SK-N-SH (cell line): ENCODE results near the gene ATP2A1. TPM values are rescaled to one million over a fixed set of nuclear protein-coding genes. Genes with fewer than 3 reads are reported as not detected.

ENCODE experiments used
- CTCF ChIA-PET: fragments of 300-600, 350-600 bp; formaldehyde crosslinking; extraction: SDS; loops from one replicate; lab custom pipeline; 2021; lab: Yijun Ruan, JAX
- POLR2A ChIA-PET: fragments of 350-600 bp; sonication (Branson Sonifier 250); formaldehyde crosslinking; extraction: SDS; loops from one replicate; lab custom pipeline; 2020; ENCODE audit warnings: antibody characterized with exemption, inconsistent platforms; lab: Yijun Ruan, JAX
- DNase-seq: peaks from one replicate; pipeline ENCODE4 v3.0.0; 2012
- H2AFZ ChIP-seq: fragments of 200-600 bp; sonication (generic); 2 replicates; pipeline ENCODE4 v1.8.1; 2016; ENCODE audit warnings: antibody characterized with exemption, mild to moderate bottlenecking, low read depth
- H3F3A ChIP-seq: fragments of 200-600 bp; sonication (generic); replicated peaks from 2 replicates; pipeline ENCODE3; 2016; ENCODE audit warnings: antibody characterized with exemption, mild to moderate bottlenecking; ENCODE audit not compliant: insufficient read depth
- H3K27ac ChIP-seq, 2 experiments: fragments of 200-500 bp in 1 of 2; fragments of 200-600 bp in 1 of 2; sonication (Bioruptor generic) in 1 of 2; sonication (generic), shearing (Covaris generic) in 1 of 2; 2 replicates each; pipeline versions ENCODE4 v1.5.1 to v1.6.1; 2014 to 2016; ENCODE audit warnings: low read depth in 2 of 2, inconsistent platforms in 1 of 2, low read length in 1 of 2, mild to moderate bottlenecking in 1 of 2, mixed read lengths in 1 of 2
- H3K27me3 ChIP-seq: fragments of 200-600 bp; sonication (generic), shearing (Covaris generic); 2 replicates; pipeline ENCODE4 v1.6.1; 2016; ENCODE audit warnings: mixed run types; ENCODE audit not compliant: insufficient read depth
- H3K36me3 ChIP-seq, 2 experiments: fragments of 200-500 bp in 1 of 2; fragments of 200-600 bp in 1 of 2; sonication (Bioruptor generic) in 1 of 2; sonication (generic) in 1 of 2; replicated peaks in 1 of 2; 2 replicates each; pipeline versions ENCODE3 to v1.5.1; 2014 to 2016; ENCODE audit warnings: low read length in 1 of 2, mild to moderate bottlenecking in 1 of 2; ENCODE audit not compliant: insufficient read depth in 2 of 2, control insufficient read depth in 1 of 2
- H3K4me1 ChIP-seq, 2 experiments: fragments of 200-500 bp in 1 of 2; fragments of 200-600 bp in 1 of 2; sonication (Bioruptor generic) in 1 of 2; sonication (generic), shearing (Covaris generic) in 1 of 2; 2 replicates each; pipeline versions ENCODE4 v1.5.1 to v1.6.1; 2014 to 2016; ENCODE audit warnings: low read depth in 1 of 2, low read length in 1 of 2, mixed run types in 1 of 2; ENCODE audit not compliant: insufficient read depth in 2 of 2, control insufficient read depth in 1 of 2
- H3K4me2 ChIP-seq: fragments of 200-600 bp; sonication (generic), shearing (Covaris generic); 2 replicates; pipeline ENCODE4 v1.6.1; 2017; ENCODE audit warnings: mixed run types
- H3K4me3 ChIP-seq, 2 experiments: fragments of 200-500 bp in 1 of 2; fragments of 200-600 bp in 1 of 2; sonication (Bioruptor generic) in 1 of 2; sonication (generic), shearing (Covaris generic) in 1 of 2; 2 replicates each; pipeline versions ENCODE4 v1.5.1 to v1.8.1; 2014 to 2016; ENCODE audit warnings: low read depth in 2 of 2, inconsistent platforms in 1 of 2, low read length in 1 of 2, mild to moderate bottlenecking in 1 of 2, mixed read lengths in 1 of 2, moderate library complexity in 1 of 2
- H3K79me2 ChIP-seq: fragments of 200-600 bp; sonication (generic); 2 replicates; pipeline ENCODE4 v1.8.1; 2017; ENCODE audit warnings: mild to moderate bottlenecking; ENCODE audit not compliant: insufficient read depth
- H3K9ac ChIP-seq: fragments of 200-600 bp; sonication (generic); 2 replicates; pipeline ENCODE4 v1.6.1; 2017; ENCODE audit warnings: mixed run types
- H3K9me2 ChIP-seq: fragments of 200-600 bp; sonication (generic); 2 replicates; pipeline ENCODE4 v1.6.1; 2017; ENCODE audit warnings: mixed run types
- H3K9me3 ChIP-seq: fragments of 200-600 bp; sonication (generic); 2 replicates; pipeline ENCODE4 v1.6.1; 2017; ENCODE audit warnings: mixed run types, mild to moderate bottlenecking, moderate library complexity
- H4K20me1 ChIP-seq: fragments of 200-600 bp; sonication (generic); 2 replicates; pipeline ENCODE4 v1.6.1; 2017; ENCODE audit warnings: mild to moderate bottlenecking, mixed run types; ENCODE audit not compliant: insufficient read depth
- CHD2 ChIP-seq: fragments of 150-350 bp; IDR thresholded peaks from 2 replicates; pipeline ENCODE4 v1.6.1; 2018; ENCODE audit warnings: low read length; ENCODE audit not compliant: partially characterized antibody
- ELF1 ChIP-seq: IDR thresholded peaks from 2 replicates; pipeline ENCODE4 v1.4.0; 2012
- EP300 ChIP-seq, 2 experiments: IDR thresholded peaks; 2 replicates each; pipeline versions ENCODE4 v1.4.0 to v1.6.1; 2012; ENCODE audit warnings: borderline replicate concordance in 1 of 2, low read depth in 1 of 2, low read length in 1 of 2
- EZH2phosphoT487 ChIP-seq: fragments of 200-600 bp; sonication (generic); IDR thresholded peaks from 2 replicates; pipeline ENCODE4 v1.6.1; 2017; ENCODE audit warnings: low read depth, mixed run types, mild to moderate bottlenecking, antibody characterized with exemption, moderate library complexity, borderline replicate concordance
- FOXJ3 ChIP-seq: sonication (generic); formaldehyde crosslinking; IDR thresholded peaks from 2 replicates; pipeline ENCODE4 v1.5.1; 2020; ENCODE audit warnings: mild to moderate bottlenecking, missing genetic modification reagents
- FOXM1 ChIP-seq: IDR thresholded peaks from 2 replicates; pipeline ENCODE4 v1.4.0; 2012; ENCODE audit warnings: low read depth, mild to moderate bottlenecking
- GABPA ChIP-seq: IDR thresholded peaks from 2 replicates; pipeline ENCODE4 v1.4.0; 2012; ENCODE audit warnings: low read depth, mild to moderate bottlenecking
- JUND ChIP-seq: IDR thresholded peaks from 2 replicates; pipeline ENCODE4 v1.4.0; 2012
- NRF1 ChIP-seq: IDR thresholded peaks from 2 replicates; pipeline ENCODE4 v1.6.1; 2012; ENCODE audit warnings: low read depth, mild to moderate bottlenecking, low read length
- POLR2AphosphoS5 ChIP-seq: IDR thresholded peaks from 2 replicates; pipeline ENCODE4 v1.6.1; 2012; ENCODE audit warnings: low read depth, low read length
- RAD21 ChIP-seq: IDR thresholded peaks from 2 replicates; pipeline ENCODE4 v1.6.1; 2012; ENCODE audit warnings: mild to moderate bottlenecking, low read length
- RCOR1 ChIP-seq: fragments of 150-350 bp; IDR thresholded peaks from 2 replicates; pipeline ENCODE4 v1.6.1; 2017; ENCODE audit warnings: antibody characterized with exemption, low read length
- RFX5 ChIP-seq: IDR thresholded peaks from 2 replicates; pipeline ENCODE4 v1.6.1; 2012; ENCODE audit warnings: mild to moderate bottlenecking, improper control_type of control experiment, low read length
- SIN3A ChIP-seq: IDR thresholded peaks from 2 replicates; pipeline ENCODE4 v1.6.1; 2012; ENCODE audit warnings: low read depth, mild to moderate bottlenecking, low read length, moderate library complexity, borderline replicate concordance
- SMC3 ChIP-seq: IDR thresholded peaks from 2 replicates; pipeline ENCODE4 v1.6.1; 2012; ENCODE audit warnings: low read depth, low read length, improper control_type of control experiment
- TCF12 ChIP-seq: IDR thresholded peaks from 2 replicates; pipeline ENCODE4 v1.4.0; 2012
- TEAD4 ChIP-seq: IDR thresholded peaks from 2 replicates; pipeline ENCODE4 v1.4.0; 2012; ENCODE audit warnings: mild to moderate bottlenecking, borderline replicate concordance; ENCODE audit not compliant: insufficient read depth
- YY1 ChIP-seq: IDR thresholded peaks from 2 replicates; pipeline ENCODE4 v1.4.0; 2012; ENCODE audit warnings: low read depth, mild to moderate bottlenecking
- WGBS: methylation state at CpG from one replicate; pipeline ENCODE4 v1.1.6; 2017; ENCODE audit warnings: low lambda C conversion rate; 5-methylcytosine and 5-hydroxymethylcytosine counted together
- polyA plus RNA-seq, 3 experiments: library from polyadenylated mRNA; depleted of rRNA; stranded (reverse); fragments of >200 nt; gene quantifications; 2 replicates each; pipeline ENCODE4 v1.2.3, GENCODE V29; 2012
- TF ChIP-seq, protein P1 (sequence below): IDR thresholded peaks from 2 replicates; pipeline ENCODE4 v1.4.0; 2012; ENCODE audit warnings: low read depth
- TF ChIP-seq, protein P2 (sequence below): IDR thresholded peaks from 2 replicates; pipeline ENCODE4 v1.6.1; 2012; ENCODE audit warnings: mild to moderate bottlenecking, low read depth, low read length, moderate library complexity
- TF ChIP-seq, protein P3 (sequence below): IDR thresholded peaks from 2 replicates; pipeline ENCODE4 v1.4.0; 2012; ENCODE audit warnings: low read depth, borderline replicate concordance

ATP2A1 gene
- polyA plus RNA-seq, 1 of the 3 experiments (the other 2 are of a cell fraction), result 3.0 TPM

DNA sequence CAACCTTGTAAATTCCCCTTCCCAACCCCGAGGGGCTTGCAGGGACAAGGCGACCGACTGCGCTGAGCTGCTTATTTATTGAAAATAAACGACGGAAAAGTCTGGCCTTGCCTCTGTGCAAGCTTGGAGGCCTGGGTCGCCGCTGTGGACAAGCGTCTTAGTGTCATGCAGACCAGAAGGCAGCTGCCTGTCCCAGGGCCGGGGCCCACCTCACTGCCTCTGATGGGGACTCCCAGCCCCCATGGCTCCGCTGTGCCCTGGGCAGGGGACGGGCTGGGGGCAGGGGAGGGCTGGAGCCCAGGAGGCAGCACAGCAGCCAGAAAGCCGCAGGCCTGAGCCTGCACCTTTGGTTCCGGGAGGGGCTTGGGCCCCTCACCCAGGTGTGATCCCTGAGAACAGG is 26.1 kb downstream of the ATP2A1 start:
- CTCF ChIA-PET, result no interaction called here
- POLR2A ChIA-PET, result no interaction called here
- H3K27ac ChIP-seq, result no peak overlapping the region
- H3K36me3 ChIP-seq, result peaks cover 6% of the 10 kb centered on the region in 2 experiments
- H3K4me3 ChIP-seq, result no peak overlapping the region
- no peaks in the 10 kb centered on the region for H3K9me3 ChIP-seq
- H3F3A ChIP-seq, result no peaks in the 10 kb centered on the region
- H3K9ac ChIP-seq, result no peak overlapping the region
- no peaks in the 10 kb centered on the region for H3K9me2 ChIP-seq
- no peak for DNase-seq
- H3K27me3 ChIP-seq, result no peaks in the 10 kb centered on the region
- no peak for TF ChIP-seq RAD21
- TF ChIP-seq ELF1, result no peak
- no peak for TF ChIP-seq NRF1
- TF ChIP-seq EZH2phosphoT487, result no peak
- TF ChIP-seq EP300 (IDR thresholded peaks at IDR 0.05; ENCODE audit: borderline replicate concordance in 1 of 2, low read depth in 1 of 2, low read length in 1 of 2), result no peak
- TF ChIP-seq FOXJ3 (CRISPR knock-in tag), result no peak
- TF ChIP-seq TEAD4, result no peak
- TF ChIP-seq, protein P1, sequence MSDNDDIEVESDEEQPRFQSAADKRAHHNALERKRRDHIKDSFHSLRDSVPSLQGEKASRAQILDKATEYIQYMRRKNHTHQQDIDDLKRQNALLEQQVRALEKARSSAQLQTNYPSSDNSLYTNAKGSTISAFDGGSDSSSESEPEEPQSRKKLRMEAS, result no peak
- TF ChIP-seq YY1, result no peak
- no peak for TF ChIP-seq RFX5
- TF ChIP-seq RCOR1, result no peak
- TF ChIP-seq JUND, result no peak
- TF ChIP-seq TCF12, result no peak
- TF ChIP-seq CHD2, result no peak
- TF ChIP-seq SMC3, result no peak
- TF ChIP-seq SIN3A, result no peak
- H4K20me1 ChIP-seq, result no peaks in the 10 kb centered on the region
- WGBS, result 93% methylated on average over 10 of the region's 14 CpGs
- no peaks in the 10 kb centered on the region for H3K4me1 ChIP-seq
- no peaks in the 10 kb centered on the region for H3K79me2 ChIP-seq
- H2AFZ ChIP-seq, result no peak overlapping the region
- no peak overlapping the region for H3K4me2 ChIP-seq

DNA sequence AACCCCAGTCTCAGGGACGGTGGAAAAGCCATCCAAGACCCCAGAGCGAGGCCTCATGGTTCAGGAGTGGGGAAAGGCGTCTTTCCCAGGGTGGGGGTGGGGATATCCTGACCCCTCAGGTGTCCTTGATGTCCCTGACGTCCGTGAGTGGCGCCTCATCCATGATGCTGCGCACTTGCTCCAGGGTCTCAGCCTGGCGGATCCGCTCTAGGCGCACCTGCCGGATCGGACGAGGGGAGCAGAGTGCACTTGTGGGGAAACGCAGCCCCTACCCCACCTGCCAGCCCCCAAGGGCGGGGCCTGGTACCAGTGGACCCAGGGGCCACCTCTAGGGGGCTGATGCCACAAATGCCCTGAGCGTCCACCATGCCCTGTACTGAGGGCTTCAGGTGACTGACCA is 26.5 kb downstream of the ATP2A1 start:
- no peak for DNase-seq
- Histone ChIP-seq H2AFZ (no peak overlapping the region), H3K4me3 (no peak overlapping the region), H3K27ac (no peak overlapping the region), H3F3A (no peaks in the 10 kb centered on the region), H3K79me2 (no peaks in the 10 kb centered on the region), H3K4me2 (no peak overlapping the region), H3K9me3 (no peaks in the 10 kb centered on the region), H3K4me1 (no peaks in the 10 kb centered on the region), H3K27me3 (no peaks in the 10 kb centered on the region), H4K20me1 (no peaks in the 10 kb centered on the region), H3K36me3 (peaks cover 6% of the 10 kb centered on the region in 2 experiments), H3K9ac (no peak overlapping the region), H3K9me2 (no peaks in the 10 kb centered on the region)
- ChIA-PET POLR2A (interaction anchor here (0.9 kb wide), 1 partner anchor 26 kb away, joined by 3 read pairs; the partner anchor contains the start of gene ATP2A1), CTCF (no interaction called here)
- WGBS, result 98% methylated on average over 10 of the region's 16 CpGs
- TF ChIP-seq GABPA (no peak), POLR2AphosphoS5 (no peak), FOXM1 (no peak), RAD21 (no peak)
- TF ChIP-seq, protein P2, sequence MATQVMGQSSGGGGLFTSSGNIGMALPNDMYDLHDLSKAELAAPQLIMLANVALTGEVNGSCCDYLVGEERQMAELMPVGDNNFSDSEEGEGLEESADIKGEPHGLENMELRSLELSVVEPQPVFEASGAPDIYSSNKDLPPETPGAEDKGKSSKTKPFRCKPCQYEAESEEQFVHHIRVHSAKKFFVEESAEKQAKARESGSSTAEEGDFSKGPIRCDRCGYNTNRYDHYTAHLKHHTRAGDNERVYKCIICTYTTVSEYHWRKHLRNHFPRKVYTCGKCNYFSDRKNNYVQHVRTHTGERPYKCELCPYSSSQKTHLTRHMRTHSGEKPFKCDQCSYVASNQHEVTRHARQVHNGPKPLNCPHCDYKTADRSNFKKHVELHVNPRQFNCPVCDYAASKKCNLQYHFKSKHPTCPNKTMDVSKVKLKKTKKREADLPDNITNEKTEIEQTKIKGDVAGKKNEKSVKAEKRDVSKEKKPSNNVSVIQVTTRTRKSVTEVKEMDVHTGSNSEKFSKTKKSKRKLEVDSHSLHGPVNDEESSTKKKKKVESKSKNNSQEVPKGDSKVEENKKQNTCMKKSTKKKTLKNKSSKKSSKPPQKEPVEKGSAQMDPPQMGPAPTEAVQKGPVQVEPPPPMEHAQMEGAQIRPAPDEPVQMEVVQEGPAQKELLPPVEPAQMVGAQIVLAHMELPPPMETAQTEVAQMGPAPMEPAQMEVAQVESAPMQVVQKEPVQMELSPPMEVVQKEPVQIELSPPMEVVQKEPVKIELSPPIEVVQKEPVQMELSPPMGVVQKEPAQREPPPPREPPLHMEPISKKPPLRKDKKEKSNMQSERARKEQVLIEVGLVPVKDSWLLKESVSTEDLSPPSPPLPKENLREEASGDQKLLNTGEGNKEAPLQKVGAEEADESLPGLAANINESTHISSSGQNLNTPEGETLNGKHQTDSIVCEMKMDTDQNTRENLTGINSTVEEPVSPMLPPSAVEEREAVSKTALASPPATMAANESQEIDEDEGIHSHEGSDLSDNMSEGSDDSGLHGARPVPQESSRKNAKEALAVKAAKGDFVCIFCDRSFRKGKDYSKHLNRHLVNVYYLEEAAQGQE, result no peak
- TF ChIP-seq, protein P3, sequence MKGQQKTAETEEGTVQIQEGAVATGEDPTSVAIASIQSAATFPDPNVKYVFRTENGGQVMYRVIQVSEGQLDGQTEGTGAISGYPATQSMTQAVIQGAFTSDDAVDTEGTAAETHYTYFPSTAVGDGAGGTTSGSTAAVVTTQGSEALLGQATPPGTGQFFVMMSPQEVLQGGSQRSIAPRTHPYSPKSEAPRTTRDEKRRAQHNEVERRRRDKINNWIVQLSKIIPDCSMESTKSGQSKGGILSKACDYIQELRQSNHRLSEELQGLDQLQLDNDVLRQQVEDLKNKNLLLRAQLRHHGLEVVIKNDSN, result no peak
